Body of pancreas (tissue), 4 donors: ENCODE results near the gene PCDHB9.

Source experiments
- CTCF ChIP-seq, 7 experiments: fragments of 450-650 bp in 4 of 7; fragments of 200-600 bp in 3 of 7; sonication (generic) in 3 of 7; IDR thresholded peaks; one replicate each; pipeline ENCODE4 v1.5.1; 2016 to 2019; ENCODE audit warnings: antibody characterized with exemption in 7 of 7
- POLR2A ChIP-seq, 3 donors: fragments of 450-650 bp; IDR thresholded peaks; one replicate each; pipeline ENCODE4 v1.6.1; 2016; ENCODE audit warnings: antibody characterized with exemption in 3 of 3, mild to moderate bottlenecking in 2 of 3

- no peak for TF ChIP-seq CTCF (IDR thresholded peaks at IDR 0.05)
- no peak for TF ChIP-seq POLR2A (IDR thresholded peaks at IDR 0.05)
Observed at GRCh38 chr5:141155540-141156374, 31.2 kb upstream of the PCDHB9 start.
